HTERT RPE-1 (cell line): Measurements from ENCODE around the gene BEX3.

Experiments
- in situ Hi-C: fragments of 300-500 bp; cut with MboI; formaldehyde crosslinking; loops from 4 replicates; pipeline ENCODE4 v1.14.3; 2020; ENCODE audit warnings: low sequenced_read_pairs

Gene BEX3

DNA sequence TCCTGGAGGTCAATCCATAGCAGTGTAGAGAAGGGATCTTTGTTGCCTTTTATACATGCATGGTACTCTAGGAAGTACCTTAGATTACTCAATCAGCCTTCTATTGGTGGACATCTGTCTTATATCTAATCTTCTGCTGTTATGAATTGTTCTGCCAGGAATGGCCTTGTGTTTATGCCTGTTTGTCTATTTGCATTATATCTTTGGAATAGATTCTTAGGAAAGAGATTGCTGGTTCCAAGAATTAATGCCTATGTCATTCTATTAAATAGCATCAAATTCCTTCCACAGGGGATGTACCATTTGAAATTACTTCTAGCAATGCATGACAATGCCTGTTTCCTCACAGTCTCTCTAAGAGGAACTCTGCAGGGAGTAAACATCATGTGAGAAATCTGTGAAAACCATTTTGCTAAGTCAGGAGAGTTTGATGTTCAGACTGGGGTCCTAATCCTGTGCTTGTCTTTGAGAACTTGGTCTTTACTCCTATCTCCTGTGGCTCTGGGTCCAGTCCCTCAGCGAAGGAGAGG is 42.5 kb downstream of the BEX3 start:
- in situ Hi-C loops = no loop called here

DNA sequence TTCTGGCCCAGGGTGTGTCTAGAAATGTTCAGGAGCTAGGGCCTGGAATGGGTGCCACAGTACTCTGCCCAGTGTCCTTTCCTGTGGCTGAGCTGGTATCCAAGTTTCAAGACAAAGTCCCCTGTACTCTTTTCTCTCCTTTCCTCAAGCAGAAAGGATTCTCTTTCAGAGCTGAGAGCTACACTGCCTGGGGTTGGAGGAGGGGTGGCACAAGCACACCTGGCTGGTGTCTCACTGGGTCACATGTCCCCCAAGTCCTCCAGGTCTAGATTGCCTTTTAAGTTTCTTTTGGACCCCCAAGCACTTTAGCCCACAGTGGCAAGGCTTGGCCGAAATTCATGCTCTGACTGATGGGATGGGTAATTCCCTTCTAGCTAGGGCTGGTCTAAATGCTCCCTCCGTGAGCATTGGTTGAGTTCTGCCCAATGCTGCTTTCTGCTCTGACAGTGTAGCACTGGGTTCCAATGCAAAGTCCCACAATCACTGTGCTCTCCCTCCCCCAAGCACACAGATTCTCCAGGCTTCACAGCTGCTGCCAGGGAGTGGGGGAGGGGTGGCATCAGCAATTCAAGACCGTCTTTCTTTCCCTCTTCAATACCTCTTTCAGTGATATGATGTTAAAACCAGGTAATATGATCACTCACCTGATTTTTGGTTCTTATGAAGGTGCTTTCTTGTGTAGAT is 47.8 kb downstream of the BEX3 start:
- in situ Hi-C loops = no loop called here
